K562 (cell line): Measurements from ENCODE around the gene NARF.

ENCODE experiments used
- HEY1 ChIP-seq: fragments of 250-450 bp; sonication (Bioruptor Pico); IDR thresholded peaks from 2 replicates; pipeline ENCODE4 v1.5.0; 2020; ENCODE audit warnings: mild to moderate bottlenecking, moderate library complexity, borderline replicate concordance
- KAT2B ChIP-seq: IDR thresholded peaks from one replicate; pipeline ENCODE4 v1.6.1; 2012; ENCODE audit warnings: low read depth, mild to moderate bottlenecking, control low read depth, inconsistent platforms, low read length, moderate library complexity
- MAX ChIP-seq: sonication (generic); formaldehyde crosslinking; IDR thresholded peaks from 2 replicates; pipeline ENCODE4 v1.9.0; 2022; ENCODE audit warnings: mild to moderate bottlenecking, missing genetic modification reagents
- NFXL1 ChIP-seq: fragments of 450-650 bp; formaldehyde crosslinking; IDR thresholded peaks from 2 replicates; pipeline ENCODE4 v1.4.0; 2021; ENCODE audit warnings: mild to moderate bottlenecking
- POLR2AphosphoS5 ChIP-seq: IDR thresholded peaks from 2 replicates; pipeline ENCODE4 v1.6.1; 2011; ENCODE audit warnings: mild to moderate bottlenecking, low read depth, low read length, moderate library complexity; ENCODE audit not compliant: control insufficient read depth, insufficient read depth
- PRDM10 ChIP-seq: fragments of 450-650 bp; IDR thresholded peaks from 2 replicates; pipeline ENCODE4 v1.6.1; 2018; ENCODE audit not compliant: partially characterized antibody
- TARDBP ChIP-seq: fragments of 450-650 bp; IDR thresholded peaks from 2 replicates; pipeline ENCODE4 v1.6.1; 2016
- THRAP3 ChIP-seq: fragments of 450-650 bp; IDR thresholded peaks from 2 replicates; pipeline ENCODE4 v1.6.1; 2016; ENCODE audit warnings: mild to moderate bottlenecking, inconsistent platforms, borderline replicate concordance
- ZNF224 ChIP-seq: sonication (generic); formaldehyde crosslinking; IDR thresholded peaks from 2 replicates; pipeline ENCODE4 v1.8.0; 2022; ENCODE audit warnings: mild to moderate bottlenecking, missing genetic modification reagents
- ZNF57 ChIP-seq: fragments of 450-650 bp; formaldehyde crosslinking; IDR thresholded peaks from 2 replicates; pipeline ENCODE4 v1.4.0; 2020; ENCODE audit warnings: mild to moderate bottlenecking, moderate library complexity
- TF ChIP-seq, protein P1 (sequence below), 3 experiments: IDR thresholded peaks in 2 of 3; conservative IDR thresholded peaks in 1 of 3; 2 replicates each; pipeline ENCODE4 v1.5.1; 2011 to 2012; ENCODE audit warnings: low read length in 3 of 3, mild to moderate bottlenecking in 3 of 3, control low read depth in 2 of 3, improper control_type of control experiment in 1 of 3, inconsistent platforms in 1 of 3, low read depth in 1 of 3, mixed read lengths in 1 of 3, moderate library complexity in 1 of 3; ENCODE audit not compliant: insufficient read depth in 2 of 3
- TF ChIP-seq, protein P2 (sequence below): sonication (generic); formaldehyde crosslinking; IDR thresholded peaks from 2 replicates; pipeline ENCODE4 v1.8.0; 2022; ENCODE audit warnings: mild to moderate bottlenecking, low read depth, missing genetic modification reagents

DNA sequence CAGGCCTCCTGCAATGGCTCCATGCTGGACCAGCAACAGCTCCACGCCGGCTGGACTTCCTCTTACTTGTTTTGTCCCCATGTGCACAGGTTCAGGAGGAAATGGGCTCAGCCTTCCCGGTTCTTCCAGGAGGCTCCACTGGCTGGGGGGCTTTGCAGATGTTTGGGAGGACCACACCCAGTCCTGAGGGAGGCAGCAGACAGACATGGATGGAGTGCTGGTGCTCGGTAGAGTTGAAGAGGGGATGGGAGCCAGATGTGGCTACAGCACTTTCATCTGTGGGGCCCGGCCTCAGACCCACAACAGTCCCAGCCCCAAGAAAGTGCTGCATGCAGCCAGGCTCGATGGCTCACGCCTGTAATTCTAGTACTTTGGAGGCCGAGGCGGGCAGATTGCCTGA, 21.8 kb downstream of the NARF start:
- TF ChIP-seq POLR2AphosphoS5 (no peak), THRAP3 (no peak), PRDM10 (no peak), HEY1 (CRISPR knock-in tag) (no peak), ZNF224 (CRISPR knock-in tag) (no peak), KAT2B (no peak), ZNF57 (CRISPR knock-in tag) (no peak), TARDBP (no peak), MAX (CRISPR knock-in tag) (no peak), NFXL1 (CRISPR knock-in tag) (no peak)
- TF ChIP-seq, protein P1, sequence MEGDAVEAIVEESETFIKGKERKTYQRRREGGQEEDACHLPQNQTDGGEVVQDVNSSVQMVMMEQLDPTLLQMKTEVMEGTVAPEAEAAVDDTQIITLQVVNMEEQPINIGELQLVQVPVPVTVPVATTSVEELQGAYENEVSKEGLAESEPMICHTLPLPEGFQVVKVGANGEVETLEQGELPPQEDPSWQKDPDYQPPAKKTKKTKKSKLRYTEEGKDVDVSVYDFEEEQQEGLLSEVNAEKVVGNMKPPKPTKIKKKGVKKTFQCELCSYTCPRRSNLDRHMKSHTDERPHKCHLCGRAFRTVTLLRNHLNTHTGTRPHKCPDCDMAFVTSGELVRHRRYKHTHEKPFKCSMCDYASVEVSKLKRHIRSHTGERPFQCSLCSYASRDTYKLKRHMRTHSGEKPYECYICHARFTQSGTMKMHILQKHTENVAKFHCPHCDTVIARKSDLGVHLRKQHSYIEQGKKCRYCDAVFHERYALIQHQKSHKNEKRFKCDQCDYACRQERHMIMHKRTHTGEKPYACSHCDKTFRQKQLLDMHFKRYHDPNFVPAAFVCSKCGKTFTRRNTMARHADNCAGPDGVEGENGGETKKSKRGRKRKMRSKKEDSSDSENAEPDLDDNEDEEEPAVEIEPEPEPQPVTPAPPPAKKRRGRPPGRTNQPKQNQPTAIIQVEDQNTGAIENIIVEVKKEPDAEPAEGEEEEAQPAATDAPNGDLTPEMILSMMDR (IDR thresholded peaks at IDR 0.05 in 2 of 3, conservative IDR thresholded peaks at IDR 0.05 in 1 of 3; ENCODE audit: insufficient read depth in 2 of 3, low read depth in 1 of 3, low read length in 3 of 3), result no peak
- TF ChIP-seq, protein P2, sequence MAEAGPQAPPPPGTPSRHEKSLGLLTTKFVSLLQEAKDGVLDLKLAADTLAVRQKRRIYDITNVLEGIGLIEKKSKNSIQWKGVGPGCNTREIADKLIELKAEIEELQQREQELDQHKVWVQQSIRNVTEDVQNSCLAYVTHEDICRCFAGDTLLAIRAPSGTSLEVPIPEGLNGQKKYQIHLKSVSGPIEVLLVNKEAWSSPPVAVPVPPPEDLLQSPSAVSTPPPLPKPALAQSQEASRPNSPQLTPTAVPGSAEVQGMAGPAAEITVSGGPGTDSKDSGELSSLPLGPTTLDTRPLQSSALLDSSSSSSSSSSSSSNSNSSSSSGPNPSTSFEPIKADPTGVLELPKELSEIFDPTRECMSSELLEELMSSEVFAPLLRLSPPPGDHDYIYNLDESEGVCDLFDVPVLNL, result no peak
